ENCODE data around the gene GPN2. TPM values are rescaled to one million over a fixed set of nuclear protein-coding genes. Genes with fewer than 3 reads are reported as not detected.
"Not testable (repeated sequence)": the region's sequence is repeated elsewhere in the genome, so short reads cannot be mapped to it uniquely, and the experiment has no call there.

The GPN2 gene
- total RNA-seq, 1 donor from 2014 or later = 6.8 TPM

DNA sequence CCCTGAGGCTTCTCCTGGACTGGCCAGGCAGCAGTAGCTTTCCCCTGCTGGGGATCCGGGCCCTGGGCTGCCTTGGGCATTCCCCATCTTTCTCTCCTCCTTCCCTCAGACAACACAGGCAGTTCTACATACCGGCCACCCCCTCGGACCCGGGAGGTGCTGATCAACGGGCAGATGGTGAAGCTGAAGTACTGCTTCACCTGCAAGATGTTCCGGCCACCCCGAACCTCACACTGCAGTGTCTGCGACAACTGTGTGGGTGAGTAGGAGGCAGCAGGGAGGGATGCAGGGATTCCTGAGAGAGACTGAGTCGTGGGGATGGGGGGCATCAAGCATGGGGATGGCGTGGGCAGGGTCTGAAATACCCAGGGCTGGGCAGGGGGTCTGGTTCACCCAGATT lies 41.6 kb downstream of the GPN2 start:
- Histone ChIP-seq H3K79me2 (ENCODE audit: low read depth) (no peaks in the 10 kb centered on the region), H3K27ac (no peak overlapping the region), H3K4me3 (no peak overlapping the region), H3K9me3 (ENCODE audit: low read depth) (no peaks in the 10 kb centered on the region), H3K9ac (no peak overlapping the region), H3F3A (ENCODE audit: low read depth) (no peaks in the 10 kb centered on the region), H3K4me1 (no peaks in the 10 kb centered on the region), H4K20me1 (ENCODE audit: low read depth) (no peaks in the 10 kb centered on the region), H2AFZ (replicated peaks) (no peak overlapping the region), H3K27me3 (no peaks in the 10 kb centered on the region), H3K36me3 (no peaks in the 10 kb centered on the region), H3K4me2 (no peak overlapping the region)
- Mint-ChIP-seq H3K27ac (no peak overlapping the region), H3K9me3 (no peaks in the 10 kb centered on the region), H3K27me3 (ENCODE audit: insufficient read depth, low read depth) (peaks cover 3% of the 10 kb centered on the region), H3K4me3 (no peak overlapping the region), H3K4me1 (no peaks in the 10 kb centered on the region), H3K36me3 (peaks cover 13% of the 10 kb centered on the region)
- no peak for DNase-seq (ENCODE audit: low spot score)
- no peak for TF ChIP-seq EZH2phosphoT487 (IDR thresholded peaks at IDR 0.05)
- TF ChIP-seq EZH2 (IDR thresholded peaks at IDR 0.05) = no peak
- TF ChIP-seq, protein P1, sequence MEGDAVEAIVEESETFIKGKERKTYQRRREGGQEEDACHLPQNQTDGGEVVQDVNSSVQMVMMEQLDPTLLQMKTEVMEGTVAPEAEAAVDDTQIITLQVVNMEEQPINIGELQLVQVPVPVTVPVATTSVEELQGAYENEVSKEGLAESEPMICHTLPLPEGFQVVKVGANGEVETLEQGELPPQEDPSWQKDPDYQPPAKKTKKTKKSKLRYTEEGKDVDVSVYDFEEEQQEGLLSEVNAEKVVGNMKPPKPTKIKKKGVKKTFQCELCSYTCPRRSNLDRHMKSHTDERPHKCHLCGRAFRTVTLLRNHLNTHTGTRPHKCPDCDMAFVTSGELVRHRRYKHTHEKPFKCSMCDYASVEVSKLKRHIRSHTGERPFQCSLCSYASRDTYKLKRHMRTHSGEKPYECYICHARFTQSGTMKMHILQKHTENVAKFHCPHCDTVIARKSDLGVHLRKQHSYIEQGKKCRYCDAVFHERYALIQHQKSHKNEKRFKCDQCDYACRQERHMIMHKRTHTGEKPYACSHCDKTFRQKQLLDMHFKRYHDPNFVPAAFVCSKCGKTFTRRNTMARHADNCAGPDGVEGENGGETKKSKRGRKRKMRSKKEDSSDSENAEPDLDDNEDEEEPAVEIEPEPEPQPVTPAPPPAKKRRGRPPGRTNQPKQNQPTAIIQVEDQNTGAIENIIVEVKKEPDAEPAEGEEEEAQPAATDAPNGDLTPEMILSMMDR (IDR thresholded peaks at IDR 0.05) = no peak

DNA sequence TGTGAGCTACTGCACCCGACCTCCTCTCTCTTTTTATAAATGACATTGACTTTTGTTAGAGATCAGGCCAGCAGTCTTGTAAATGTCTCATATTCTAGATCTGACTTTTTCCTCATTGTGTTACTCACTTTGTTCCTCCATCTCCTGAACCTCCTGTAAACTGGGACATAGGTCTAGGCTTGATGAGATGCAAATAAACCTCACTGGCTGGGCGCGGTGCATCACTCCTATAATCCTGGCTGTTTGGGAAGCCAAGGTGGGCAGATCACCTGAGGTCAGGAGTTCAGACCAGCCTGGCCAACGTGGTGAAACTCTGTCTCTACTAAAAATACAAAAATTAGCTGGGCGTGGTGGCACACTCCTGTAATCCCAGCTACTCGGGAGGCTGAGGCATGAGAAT lies 42.3 kb downstream of the GPN2 start:
- not testable (repeated sequence) for H3K9me3 Mint-ChIP-seq

DNA sequence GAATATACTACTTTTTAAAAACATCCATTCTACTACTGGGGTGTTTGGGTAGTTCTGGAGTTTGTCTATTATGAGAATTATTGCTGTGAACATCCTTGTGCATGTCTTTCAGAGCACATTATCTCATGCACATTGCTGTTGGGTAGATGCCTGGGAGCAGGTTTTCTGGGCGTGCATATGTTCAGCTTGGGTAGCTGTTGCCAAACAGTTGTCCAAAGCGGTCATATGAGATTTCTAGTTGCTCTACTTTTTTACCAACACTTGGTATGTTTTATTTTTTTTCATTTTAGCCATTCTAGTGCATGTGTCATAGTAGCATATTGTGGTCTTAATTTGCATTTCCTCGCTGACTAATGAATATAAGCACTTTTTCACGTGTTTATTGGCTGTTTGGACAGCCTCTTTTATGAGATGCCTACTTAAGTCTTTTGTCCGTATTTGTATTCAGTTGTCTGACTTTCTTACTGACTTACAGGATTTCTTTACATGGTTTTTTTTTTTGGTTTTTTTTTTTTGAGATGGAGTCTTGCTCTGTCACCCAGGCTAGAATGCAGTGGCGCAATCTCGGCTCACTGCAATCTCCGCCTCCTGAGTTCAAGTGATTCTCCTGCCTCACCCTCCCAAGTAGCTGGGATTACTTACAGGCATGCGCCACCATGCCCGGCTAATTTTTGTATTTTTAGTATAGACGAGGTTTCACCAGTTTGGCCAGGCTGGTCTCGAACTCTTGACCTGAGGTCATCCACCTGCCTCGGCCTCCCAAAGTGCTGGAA lies 45.5 kb downstream of the GPN2 start:
- no peak overlapping the region for H2AFZ ChIP-seq (replicated peaks)
- H3K4me2 ChIP-seq = no peak overlapping the region
- no peak overlapping the region for H3K27ac ChIP-seq
- Mint-ChIP-seq H3K4me3 (no peak overlapping the region), H3K27ac (no peak overlapping the region), H3K27me3 (ENCODE audit: insufficient read depth, low read depth) (no peaks in the 10 kb centered on the region), H3K9me3 (no peaks in the 10 kb centered on the region), H3K36me3 (peaks cover 15% of the 10 kb centered on the region), H3K4me1 (no peaks in the 10 kb centered on the region)
- no peak for DNase-seq (ENCODE audit: low spot score)
- H3K79me2 ChIP-seq (ENCODE audit: low read depth) = no peaks in the 10 kb centered on the region
- TF ChIP-seq EZH2 (IDR thresholded peaks at IDR 0.05) (no peak), EZH2phosphoT487 (IDR thresholded peaks at IDR 0.05) (no peak)
- TF ChIP-seq, protein P1 (IDR thresholded peaks at IDR 0.05) = no peak
- no peaks in the 10 kb centered on the region for H3K9me3 ChIP-seq (ENCODE audit: low read depth)
- H3K4me3 ChIP-seq = no peak overlapping the region
- H3F3A ChIP-seq (ENCODE audit: low read depth) = no peaks in the 10 kb centered on the region
- no peaks in the 10 kb centered on the region for H3K27me3 ChIP-seq
- H3K9ac ChIP-seq = no peak overlapping the region
- H3K4me1 ChIP-seq = no peaks in the 10 kb centered on the region
- no peaks in the 10 kb centered on the region for H3K36me3 ChIP-seq
- H4K20me1 ChIP-seq (ENCODE audit: low read depth) = no peaks in the 10 kb centered on the region

More for the DNA sequence above, 42.3 kb downstream of the GPN2 start:
- not testable (repeated sequence) for H3K36me3 ChIP-seq; H3K4me3 ChIP-seq; H3F3A ChIP-seq (ENCODE audit: low read depth); H3K9me3 ChIP-seq (ENCODE audit: low read depth); H2AFZ ChIP-seq (replicated peaks); H3K4me1 Mint-ChIP-seq; H3K27ac Mint-ChIP-seq; H4K20me1 ChIP-seq (ENCODE audit: low read depth); H3K4me1 ChIP-seq; H3K4me3 Mint-ChIP-seq; H3K27ac ChIP-seq; DNase-seq (ENCODE audit: low spot score); H3K79me2 ChIP-seq (ENCODE audit: low read depth); H3K27me3 Mint-ChIP-seq (ENCODE audit: insufficient read depth, low read depth); H3K4me2 ChIP-seq; H3K27me3 ChIP-seq; H3K9ac ChIP-seq
- peaks cover 12% of the 10 kb centered on the region for H3K36me3 Mint-ChIP-seq

DNA sequence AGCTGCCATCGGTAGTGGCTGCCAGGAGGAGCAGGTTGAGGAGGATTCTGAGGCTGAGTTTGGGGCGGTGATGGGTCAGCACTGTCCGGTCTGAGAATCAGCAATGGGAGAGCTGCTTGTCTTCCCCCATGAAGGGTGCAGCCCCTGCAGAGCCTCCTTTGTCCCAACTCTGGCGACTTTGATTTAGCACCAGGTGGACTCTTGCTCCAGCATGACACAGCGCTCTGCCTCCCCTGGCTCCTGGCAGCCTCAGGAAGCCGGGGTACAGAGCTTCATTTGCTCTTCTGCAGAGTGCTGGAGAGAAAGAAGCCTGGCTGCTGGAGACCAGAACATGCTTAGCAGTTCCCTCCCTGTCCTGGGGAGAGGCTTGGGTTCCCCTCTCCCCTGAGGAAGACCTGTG lies 50.3 kb downstream of the GPN2 start:
- no peak for TF ChIP-seq EZH2 (IDR thresholded peaks at IDR 0.05)
- no peak for TF ChIP-seq EZH2phosphoT487 (IDR thresholded peaks at IDR 0.05)
- TF ChIP-seq, protein P1 (IDR thresholded peaks at IDR 0.05) = no peak
- H3K4me2 ChIP-seq = no peak overlapping the region
- H3K9me3 ChIP-seq (ENCODE audit: low read depth) = no peaks in the 10 kb centered on the region
- H3K79me2 ChIP-seq (ENCODE audit: low read depth) = no peaks in the 10 kb centered on the region
- Mint-ChIP-seq H3K27me3 (ENCODE audit: insufficient read depth, low read depth) (no peaks in the 10 kb centered on the region), H3K27ac (no peak overlapping the region), H3K36me3 (peaks cover 19% of the 10 kb centered on the region), H3K4me1 (no peaks in the 10 kb centered on the region), H3K9me3 (no peaks in the 10 kb centered on the region), H3K4me3 (no peak overlapping the region)
- no peak overlapping the region for H2AFZ ChIP-seq (replicated peaks)
- H4K20me1 ChIP-seq (ENCODE audit: low read depth) = no peaks in the 10 kb centered on the region
- H3K9ac ChIP-seq = no peak overlapping the region
- H3K27ac ChIP-seq = no peak overlapping the region
- H3F3A ChIP-seq (ENCODE audit: low read depth) = no peaks in the 10 kb centered on the region
- no peak for DNase-seq (ENCODE audit: low spot score)
- no peaks in the 10 kb centered on the region for H3K4me1 ChIP-seq
- H3K27me3 ChIP-seq = no peaks in the 10 kb centered on the region
- H3K36me3 ChIP-seq = no peaks in the 10 kb centered on the region
- no peak overlapping the region for H3K4me3 ChIP-seq

Measured in neural progenitor cell (in vitro differentiated cells).